ENCODE results near the gene ZBTB17.
A peak's percentile ranks its signal among the peaks of the same experiment; 100 is the strongest.
"Not testable (repeated sequence)": the region's sequence is repeated elsewhere in the genome, so short reads cannot be mapped to it uniquely, and the experiment has no call there.

ZBTB17 gene

GRCh38 chr1:16010837-16011236 lies 34.9 kb upstream of the ZBTB17 start:
- no peak for DNase-seq

DNA sequence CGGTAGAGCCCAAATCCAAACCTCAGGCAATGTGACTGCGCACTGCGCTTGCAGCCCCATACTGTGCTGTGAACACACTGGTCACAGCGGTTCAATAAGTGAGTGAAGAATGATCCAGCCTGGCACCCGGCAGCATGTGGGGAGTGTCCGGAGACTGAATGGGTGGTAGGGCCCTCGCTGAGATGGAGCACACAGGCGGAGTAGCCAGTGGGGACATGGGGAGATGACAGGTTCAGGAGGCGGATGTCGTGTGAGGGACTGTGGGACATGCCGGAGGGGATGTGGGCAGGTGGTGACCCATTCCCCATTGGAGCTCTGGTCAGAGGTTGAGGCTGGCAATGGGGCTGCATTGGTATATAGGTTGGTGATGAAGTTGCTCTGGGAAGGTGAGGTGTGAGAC lies 33.8 kb upstream of the ZBTB17 start:
- no peak for DNase-seq

- DNase-seq = peak; percentile 73
Observed at GRCh38 chr1:16009030-16009460, 33.1 kb upstream of the ZBTB17 start.

- DNase-seq = no peak
Observed at GRCh38 chr1:16007671-16008341, 31.9 kb upstream of the ZBTB17 start.

GRCh38 chr1:16006552-16007485 lies 30.9 kb upstream of the ZBTB17 start:
- DNase-seq = peak; percentile 14

- DNase-seq = no peak
Observed at GRCh38 chr1:16006010-16006409, 30.1 kb upstream of the ZBTB17 start.

- no peak for DNase-seq
Observed at GRCh38 chr1:16005597-16005996, 29.7 kb upstream of the ZBTB17 start.

- not testable (repeated sequence) for DNase-seq
Observed at GRCh38 chr1:16001274-16001673, 25.4 kb upstream of the ZBTB17 start.

- DNase-seq = no peak
Observed at GRCh38 chr1:15998929-15999328, 23.0 kb upstream of the ZBTB17 start.

DNA sequence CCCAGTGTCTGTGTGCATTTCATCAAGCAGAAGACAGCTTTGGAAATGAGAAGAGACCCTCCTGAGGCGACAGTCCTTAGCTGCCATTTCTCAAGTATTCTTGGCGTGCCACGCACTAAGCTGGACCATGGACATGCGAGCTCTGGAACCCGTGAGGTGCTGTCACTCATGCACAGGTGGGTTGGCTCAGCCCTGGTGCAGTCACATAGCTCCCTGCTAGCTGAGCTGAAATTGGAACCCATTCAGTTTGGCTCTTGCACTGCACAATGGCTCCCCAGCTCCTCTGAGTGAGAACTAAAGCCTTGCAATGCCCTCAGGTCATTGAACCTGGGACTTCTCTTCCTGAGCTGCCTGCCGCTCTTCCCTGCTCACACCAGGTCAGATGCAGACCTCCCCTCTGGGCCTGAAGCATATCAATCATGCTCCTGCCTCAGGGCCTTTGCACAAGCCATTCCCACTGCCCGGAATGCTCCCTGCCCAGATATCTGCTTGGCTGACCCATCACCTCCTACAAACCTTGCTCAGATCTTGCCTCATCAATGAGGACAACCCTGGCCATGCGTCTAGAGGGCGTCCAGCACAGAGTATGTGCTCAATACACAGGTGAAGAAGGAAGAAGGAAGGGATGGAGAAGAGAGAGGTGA lies 21.9 kb upstream of the ZBTB17 start:
- no peak for DNase-seq

- no peak for DNase-seq
Observed at GRCh38 chr1:15997076-15997585, 21.2 kb upstream of the ZBTB17 start.

DNA sequence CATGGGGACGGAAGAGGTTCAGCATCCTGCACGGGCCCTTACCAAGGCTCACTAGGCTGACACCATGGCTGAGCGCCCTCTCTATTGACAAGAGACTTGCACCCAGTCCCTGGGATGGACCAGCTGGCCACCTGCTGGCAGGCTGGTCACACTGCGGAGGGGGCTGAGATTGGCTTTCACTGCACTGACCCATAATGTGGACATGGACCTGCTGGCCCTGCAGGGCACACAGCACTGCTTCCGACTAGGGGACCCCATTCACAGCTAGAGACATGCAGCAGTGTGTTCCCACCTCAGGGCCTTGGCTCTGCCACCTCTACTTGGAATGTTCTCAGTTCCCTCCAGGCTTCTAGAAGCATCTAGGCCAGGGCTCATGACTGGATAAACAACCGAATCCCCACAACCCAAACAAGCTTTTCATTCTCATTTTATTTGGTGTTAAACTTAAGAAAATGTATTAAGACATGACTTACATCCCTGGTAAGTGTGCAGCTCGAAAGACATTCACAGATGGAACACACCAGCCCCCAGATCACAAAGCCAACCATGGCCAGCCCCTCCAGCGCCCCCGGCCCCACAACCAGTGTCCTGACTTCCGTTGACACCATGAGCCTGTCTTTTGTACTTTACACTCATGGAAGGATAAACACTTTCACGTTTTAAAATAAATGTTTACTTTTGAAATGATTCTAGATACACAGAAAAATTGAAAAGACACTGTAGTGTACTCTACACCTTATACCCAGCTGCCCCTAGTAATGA lies 18.9 kb upstream of the ZBTB17 start:
- DNase-seq = peak; percentile 50

DNA sequence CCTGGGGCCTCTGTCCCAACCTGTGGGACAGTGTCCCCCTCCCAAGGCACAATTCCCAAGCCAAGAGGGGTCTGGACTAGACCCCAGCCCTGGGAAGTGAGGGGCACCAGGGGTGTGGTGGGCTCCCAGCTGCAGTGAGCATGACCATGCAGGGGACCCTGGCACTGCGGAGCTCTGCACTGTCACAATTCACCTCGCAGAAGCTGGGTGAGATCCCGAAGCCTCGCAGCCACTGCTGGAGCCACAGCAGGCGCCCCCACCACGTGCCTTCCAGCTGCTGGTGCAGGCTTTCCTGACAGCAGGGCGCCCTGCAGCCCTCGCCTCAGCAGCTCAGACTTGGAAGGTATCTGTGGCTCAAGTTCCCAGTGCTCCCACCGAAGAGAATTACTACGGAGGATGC lies 18.2 kb upstream of the ZBTB17 start:
- DNase-seq = no peak

DNA sequence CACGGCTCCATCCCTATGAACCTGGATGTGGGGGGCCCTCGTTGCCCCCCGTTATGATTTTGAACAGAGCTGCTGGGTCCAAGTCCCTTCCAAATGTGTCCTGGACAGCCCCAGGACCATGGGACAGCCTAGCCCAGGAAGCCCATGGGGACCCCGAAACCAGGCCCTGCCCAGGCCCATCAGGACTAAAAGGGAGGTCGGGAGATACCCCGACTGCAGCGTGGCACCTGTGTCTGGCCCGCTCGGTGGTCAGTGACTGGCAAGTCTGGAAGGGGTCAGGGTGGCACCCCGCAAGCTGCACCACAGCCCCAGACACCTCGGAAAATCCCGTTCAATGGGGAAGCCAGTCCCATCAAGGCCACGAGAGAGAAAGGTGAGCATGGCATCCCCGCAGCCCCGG lies 17.8 kb upstream of the ZBTB17 start:
- DNase-seq = no peak

DNA sequence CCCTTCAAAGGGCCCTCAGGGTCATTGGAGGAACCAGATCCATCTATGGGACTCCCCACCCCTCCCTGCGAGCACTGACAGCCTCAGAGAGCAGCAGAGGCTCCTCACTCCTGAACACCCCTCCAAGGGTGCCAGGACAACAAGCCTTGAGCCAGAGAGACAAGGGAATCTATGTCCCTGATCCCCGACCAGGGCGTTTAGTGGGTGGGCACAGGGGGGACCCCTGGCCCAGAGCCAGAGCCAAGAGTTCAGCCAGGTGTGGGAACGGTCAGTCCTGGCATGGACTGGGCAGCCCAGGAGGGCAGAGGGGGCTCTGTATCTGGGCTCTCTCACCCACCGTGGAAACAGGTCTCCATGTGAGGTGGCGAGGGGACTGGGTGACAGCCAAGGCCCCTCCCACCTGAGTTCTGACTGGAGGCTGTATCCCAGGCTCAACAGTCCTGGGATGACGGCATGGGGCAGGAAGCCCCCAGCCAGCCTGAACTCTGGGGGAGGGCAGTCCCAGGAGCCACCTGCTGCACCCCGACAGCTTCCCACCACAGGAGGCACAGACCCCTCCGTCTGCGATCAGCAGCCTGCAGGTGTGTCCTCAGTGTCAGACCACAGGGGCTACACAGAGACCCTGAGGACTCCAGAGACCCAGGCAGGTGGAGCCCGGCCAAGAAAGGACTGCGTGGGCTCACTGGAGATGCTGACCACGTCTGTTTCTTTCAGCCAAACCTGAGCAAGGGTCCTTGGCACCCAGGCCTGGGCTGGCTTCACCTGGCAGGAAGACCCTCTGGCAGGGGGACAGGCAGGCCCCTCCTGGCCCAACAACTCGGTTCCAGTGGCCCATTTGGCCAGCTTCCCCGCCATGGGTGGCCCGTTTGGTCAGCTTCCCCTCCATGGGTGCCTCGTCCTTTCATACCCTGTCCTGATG lies 16.9 kb upstream of the ZBTB17 start:
- no peak for DNase-seq

DNA sequence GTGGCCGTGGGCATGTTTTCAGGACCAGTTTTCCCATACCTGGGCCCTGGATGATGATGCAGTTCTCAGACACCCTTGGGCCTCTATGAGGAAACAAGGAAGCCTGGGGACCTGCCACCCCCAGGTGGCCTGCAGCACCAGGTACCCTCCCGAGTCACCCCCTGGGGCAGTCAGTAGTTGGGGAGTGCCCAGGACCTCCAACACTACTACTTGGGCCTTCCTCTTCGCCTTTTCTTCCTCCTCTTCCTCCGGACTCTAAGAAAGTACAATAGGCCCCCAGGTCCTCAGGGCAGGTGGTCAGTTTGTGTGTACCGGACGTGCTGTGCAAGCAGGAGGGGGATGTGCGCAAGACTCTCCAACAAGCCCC lies 16.3 kb upstream of the ZBTB17 start:
- DNase-seq = no peak

DNA sequence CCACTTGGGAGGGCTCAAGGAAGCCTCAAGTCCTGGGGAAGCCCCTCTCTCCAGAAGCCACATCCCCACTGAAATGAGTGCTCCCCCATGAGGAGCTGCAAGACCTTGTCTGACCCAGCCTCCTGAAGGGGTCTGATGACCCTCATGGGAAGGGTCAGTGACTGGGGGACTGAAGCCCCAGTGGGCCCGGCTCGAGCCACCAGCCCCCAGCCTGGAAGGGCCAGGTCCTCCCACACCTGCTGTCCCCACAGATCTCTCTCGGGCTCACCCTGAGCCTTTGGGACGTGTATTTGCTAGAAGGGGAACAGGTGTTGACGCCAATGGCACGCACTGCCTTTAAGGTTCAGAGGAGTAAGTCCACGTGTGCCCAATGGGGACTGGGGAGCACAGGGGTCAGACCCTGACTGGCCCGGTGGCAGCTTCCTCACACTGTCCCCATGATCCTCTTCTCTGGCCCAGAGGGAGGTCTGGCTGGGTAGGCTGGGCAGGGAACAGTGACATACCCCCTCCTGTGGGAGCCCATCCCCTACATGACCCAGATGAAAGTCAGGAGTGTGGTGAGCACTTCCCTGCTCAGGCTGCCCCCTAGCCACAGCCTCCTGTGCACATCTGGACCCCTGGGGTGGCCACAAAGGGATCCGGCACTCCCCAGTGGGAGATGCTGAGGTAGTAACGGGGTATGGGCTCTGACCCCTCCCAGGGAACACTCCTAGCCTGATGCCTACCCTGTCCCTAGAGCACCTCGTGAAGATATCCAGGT lies 15.7 kb upstream of the ZBTB17 start:
- no peak for DNase-seq

GRCh38 chr1:15989776-15990175 lies 13.9 kb upstream of the ZBTB17 start:
- no peak for DNase-seq

DNA sequence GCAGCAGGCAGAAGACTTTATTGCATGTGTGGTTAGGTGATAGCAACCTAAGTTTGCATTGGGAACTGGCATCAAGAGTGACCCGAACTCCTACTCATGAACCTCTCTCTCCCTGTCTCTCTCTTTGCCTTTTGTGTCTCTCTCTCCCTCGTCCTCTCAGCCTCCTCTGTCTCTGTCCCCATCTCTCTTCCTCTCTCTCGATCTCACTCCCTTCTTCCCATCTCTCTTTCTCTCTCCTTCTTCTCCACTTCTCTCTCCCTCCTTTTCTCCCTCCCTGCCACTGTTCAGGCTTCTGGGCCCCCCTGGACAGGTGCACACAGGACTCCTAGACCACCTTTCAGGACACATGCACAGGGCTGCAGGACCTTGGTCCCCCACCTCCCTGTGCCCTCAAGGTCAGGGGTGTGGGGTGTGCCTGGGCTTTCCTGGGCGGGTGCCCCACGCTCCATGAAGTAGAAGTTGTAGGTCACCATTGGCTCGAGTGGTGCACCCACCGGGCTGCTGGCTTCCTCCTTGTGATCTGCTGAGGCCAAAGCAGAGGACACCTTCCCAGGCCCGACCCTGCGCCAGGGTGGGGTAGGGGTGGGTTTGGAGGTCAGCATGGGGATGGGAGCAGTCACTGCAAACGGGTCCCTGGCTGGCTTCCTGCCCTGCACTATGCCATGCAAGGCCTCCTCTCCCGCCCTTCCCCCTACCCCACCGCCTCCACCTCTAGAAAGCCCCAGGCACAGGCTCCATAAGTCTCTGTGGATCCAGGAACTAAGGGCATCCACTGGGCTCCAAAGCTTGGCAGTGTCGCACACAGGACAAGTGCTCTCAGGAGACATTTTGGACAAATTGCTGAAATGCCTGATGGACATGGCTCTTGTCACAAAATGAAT lies 13.2 kb upstream of the ZBTB17 start:
- DNase-seq = no peak

All from fibroblast of upper back skin (primary cell).